Kidney capillary endothelial cell (primary cell): ENCODE data around the gene KIF26B.

Experiments used
- DNase-seq: peaks from one replicate; pipeline ENCODE4 v3.0.0-alpha.2; 2018; ENCODE audit warnings: low spot score

KIF26B gene

DNA sequence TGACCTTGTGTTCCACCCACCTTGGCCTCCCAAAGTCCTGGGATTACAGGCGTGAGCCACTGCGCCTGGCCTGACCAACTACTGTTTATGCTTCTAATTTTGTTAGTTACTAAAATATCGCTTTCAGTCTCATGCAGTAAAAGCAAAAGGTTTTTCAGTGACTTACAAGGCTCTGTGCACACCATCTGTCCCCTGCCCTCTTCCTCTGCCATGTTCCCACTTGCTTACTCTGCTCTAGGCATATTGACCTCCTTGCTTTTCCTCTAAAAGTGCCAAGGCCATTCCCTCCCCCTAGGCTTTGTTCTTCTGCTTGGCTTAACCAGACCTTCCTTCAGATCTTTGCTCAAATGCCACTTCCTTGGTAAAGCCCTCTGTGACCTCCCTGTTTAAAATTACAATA, 276.9 kb downstream of the KIF26B start:
- DNase-seq, result no peak

DNA sequence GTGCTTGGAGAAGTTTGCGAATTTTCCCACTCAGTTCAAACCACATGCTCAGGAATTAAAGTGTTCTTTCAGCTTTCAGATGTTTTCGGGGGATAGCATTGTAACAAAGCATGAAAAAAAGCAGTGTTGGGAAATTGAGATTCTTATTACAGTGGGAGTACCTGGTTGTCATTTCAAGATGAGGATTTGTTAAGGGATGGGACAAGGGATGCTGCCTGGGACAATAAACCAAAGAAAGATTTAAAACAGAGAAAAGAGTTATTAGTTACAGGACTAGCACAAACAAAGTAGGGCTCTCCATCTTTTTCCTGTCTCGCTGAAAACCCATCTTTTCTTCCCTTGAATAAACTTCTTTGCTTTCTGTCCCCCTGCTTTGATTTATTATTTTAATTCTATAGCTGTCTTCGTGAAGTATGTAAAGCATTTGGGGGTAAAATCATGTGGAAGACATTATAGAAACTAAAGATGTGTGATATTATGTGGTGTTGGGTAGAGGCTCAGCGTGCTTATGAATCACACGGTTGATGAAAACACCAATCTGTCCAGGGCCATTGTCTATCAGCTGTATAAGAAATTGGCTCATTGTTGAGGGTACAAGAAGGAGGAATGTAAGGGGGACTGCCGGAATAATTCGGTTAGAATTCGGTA, 277.6 kb downstream of the KIF26B start:
- no peak for DNase-seq

DNA sequence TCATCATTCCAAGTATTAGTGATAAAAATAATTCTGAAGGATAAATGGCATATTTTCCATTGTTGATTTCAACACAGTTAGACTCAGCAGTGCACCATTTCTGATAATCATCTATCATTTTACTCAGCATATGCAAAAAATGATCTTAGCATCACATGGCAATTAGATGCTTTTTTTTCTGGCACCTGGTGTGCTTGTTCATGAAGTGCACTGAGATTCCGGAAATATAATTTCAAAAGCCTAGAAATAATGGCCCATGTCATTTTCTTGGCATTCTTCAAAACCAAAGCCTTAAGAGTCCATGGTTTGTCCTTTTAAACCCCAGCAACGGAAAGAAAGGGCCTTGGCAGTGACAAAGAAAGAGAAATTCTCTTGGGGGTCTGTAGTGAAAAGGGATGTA, 278.8 kb downstream of the KIF26B start:
- no peak for DNase-seq

DNA sequence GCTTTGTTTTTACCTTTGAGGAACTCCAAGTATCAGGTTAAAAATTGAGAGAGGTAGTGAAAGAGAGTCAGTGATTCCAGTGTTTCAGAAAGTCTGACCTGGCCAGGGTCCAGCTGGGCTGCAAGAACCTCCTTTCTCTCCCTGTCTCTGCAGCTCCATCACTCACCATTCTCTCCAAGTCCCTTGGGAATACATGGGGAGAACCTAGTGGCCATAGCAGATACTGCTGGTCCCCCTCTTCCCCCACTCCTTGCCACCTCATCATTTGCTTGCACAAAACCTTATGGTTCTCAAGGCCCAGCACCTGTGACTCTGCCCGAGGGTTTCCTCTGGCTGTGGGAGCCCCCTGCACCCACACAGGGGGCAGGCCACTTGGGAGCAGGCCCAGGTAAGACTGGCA, 279.5 kb downstream of the KIF26B start:
- DNase-seq, result no peak

DNA sequence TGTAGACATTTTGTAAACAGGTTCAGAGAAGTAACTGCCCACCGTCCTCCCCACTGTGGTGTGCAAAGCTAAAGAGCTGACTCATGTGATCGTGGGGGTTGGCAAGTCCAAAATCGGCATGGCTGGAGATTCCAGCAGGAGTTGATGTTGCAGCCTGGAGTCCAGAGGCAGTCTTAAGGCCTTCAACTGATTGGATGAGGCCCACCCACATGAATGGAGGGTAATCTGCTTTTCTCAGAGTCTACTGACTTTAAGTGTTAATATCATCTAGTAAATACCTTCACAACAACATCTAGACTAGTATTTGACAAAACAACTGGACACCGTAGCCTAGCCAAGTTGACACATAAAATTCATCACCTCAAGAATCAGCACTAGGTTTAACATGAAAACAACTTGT, 281.6 kb downstream of the KIF26B start:
- no peak for DNase-seq

DNA sequence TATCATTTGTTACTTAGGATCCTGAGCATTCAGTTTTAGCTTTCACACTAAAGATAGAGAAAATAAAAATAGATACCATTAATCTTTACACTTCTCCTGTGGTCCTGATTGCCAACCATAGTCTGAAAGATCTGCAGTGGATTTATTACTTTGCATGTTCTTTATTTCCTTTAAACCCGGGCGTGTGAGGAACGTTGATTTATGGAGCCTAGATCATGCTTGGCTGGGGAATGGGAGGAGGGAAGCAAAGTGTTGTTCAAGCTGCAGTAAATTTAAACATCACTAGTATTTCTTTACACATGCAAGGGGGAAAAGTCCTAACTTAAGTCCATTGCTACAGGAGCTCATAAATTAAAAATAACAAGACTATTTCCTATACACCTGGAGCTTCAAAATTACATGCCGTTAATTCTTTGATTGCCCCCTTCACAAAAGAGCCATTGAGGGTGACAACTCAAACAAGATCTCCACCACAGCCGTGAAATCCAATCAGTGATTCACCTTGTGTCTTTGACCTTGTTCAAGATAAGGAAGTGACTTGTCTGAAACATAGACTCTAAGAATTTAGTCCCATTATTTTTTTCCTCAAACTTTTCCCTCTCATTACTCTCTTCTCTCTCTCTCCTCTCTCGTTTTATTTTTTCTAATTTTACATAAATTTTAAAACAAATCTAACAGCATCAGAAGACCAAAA, 282.7 kb downstream of the KIF26B start:
- DNase-seq, result no peak

DNA sequence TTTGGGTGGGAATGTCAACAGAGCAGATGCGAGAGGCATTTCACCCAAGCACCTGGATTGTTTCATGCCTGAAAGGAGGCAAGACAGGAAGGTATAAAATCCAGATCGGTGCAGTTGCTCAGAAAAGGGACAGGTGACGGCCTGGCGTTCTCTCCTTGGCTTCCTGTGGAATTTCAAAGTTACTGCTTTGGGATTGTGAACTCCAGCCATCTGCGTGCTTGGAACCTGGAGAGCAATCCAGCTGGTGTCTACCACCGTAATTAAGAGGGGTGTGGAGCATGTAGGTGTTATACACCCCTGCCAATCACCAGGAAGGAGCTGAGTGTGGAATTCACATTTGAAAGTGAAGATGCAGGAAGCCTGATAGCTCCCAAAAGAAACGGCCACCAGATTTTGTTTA, 286.1 kb downstream of the KIF26B start:
- no peak for DNase-seq

DNA sequence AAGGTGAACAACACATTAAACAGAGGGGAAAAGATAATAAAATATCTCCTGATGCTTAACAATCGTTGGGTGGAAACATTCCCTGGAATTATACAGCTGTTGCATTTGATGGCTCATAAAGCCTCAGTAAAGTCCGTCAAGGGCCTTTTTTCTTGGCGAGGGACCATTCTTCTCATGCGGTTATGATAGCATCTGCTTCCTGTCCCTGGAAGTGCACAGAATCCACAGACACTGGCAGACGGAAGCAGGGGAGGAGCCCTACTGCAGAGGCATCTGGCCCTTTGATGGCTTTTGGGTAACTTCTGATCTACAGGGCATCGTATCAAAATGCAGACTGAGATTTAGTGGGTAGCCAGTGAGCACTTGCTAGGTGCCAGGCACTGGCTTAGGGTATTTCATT, 286.9 kb downstream of the KIF26B start:
- DNase-seq, result peak; percentile 54

DNA sequence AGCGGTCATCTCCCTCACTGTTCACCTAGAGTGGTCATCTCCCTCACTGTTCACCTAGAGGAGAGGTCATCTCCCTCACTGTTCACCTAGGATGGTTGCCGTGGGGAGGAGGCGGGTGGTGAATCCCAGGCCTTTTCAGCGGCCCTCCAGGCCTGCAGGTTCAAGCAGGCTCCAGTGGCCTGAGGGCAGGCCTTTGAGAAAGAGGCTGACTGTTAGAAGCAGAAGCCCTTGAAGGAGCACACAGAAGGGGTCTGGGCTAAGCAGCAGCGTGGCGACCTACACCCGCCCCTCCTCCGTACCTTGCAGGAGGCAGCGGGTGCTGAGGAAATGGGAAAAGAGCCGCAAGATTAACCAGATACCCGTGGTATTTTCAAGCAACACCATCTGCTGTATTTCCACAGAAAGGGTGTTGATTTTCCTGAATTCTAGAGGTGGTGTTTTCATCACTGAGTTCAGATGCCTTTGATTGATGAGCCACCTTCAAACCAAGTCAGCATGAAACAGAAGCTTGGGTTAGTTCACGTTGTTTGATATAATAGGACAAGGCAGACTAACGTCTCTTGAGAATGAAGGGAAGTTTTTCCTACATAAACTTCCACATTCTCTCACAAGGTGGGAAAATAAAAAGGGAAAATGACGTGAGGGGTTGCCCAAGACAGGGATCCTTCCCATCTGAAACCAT, 289.5 kb downstream of the KIF26B start:
- no peak for DNase-seq

DNA sequence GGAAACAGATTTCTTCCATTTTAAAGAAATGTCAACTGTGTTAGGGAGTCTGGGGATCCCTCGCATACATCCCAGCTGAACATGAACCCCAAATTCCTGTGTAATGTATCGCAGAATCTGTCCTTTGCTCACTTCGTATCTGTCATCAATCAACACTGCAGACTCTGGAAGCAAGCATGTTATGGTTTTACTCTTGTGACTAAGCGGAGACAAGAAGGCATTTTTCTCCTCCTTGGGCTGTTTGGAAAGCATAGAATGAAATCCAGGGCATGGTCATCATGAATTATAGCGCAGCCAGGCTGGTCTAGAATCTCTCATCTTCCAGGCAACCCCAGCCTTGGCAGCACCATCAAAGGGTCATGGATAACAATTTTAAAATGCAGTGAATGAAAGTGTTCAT, 290.2 kb downstream of the KIF26B start:
- DNase-seq, result no peak

DNA sequence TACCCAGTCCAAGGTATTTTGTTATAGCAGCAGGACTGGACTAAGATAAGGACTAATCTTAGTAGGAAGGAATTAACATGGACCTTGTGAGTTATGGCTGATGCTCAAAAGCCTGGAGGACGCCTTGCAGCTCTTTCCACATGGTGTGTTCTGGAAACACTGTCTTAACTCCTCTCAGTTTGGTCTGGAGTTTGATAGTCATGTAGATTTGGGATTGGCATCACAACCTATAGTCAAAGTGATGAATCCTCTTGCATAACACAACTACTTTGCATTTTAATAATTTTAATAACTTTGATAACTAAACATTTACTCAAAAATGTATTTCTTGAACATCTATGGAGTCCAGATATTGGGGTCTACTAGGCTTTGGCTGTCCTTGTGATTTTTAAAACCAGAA, 293.7 kb downstream of the KIF26B start:
- DNase-seq, result no peak

DNA sequence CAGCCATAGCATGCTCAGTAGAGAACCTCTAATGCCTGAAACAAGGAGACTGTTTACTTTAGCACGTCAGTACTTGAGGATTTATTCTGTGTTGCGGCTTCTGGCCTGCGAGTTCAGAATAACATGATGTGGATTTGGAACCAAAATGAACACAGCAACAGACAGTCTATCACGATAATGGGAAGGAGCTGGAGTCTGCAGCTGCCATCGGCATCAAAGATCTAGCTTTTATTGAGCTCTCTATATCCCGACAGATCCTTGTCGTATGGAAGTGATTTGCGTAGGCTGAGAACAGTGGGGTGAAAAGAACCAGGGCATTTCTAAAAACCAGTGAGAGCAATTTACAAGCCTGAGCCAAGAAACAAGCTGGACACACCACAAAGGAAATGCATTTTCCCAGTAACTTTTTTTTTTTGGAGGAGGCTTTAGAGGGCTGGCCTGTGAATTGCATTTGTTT, 294.2 kb downstream of the KIF26B start:
- no peak for DNase-seq

DNA sequence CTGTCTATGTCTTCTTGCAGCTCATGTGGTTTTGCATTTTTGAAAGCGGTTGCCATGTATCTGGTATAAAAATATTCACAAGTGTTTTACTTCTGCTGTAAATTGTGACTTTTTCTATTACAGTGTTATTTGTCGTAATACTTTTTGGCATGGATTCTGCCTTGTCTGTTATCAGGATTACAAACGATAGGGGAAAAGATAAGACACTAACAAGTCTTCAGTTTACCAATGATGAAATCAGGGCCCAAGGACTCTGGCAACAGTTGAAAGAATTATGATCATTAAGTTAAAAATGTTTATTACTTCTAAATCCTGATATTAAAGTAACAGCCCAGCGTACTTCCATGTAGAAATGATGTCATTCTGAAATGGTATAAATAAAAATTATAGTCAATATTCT, 298.8 kb downstream of the KIF26B start:
- DNase-seq, result no peak

DNA sequence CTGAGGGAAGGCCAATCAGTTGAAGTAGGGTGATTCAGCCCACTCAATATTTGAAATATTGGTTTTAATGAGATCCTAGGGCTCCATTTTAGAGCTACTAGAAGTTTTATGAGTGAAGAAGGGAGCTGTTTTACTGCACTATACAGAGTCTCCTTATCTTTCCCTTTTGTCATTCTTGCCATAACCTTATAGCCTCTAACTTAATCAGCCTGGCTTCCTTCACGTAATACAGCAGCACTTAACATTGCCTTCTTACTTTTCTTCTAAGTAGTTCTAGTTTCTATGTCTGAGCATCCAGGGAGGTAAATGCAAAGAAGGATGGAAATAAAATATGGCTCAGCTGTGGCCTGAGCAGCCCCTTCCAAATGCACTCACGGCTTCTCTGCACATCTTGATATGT, 299.3 kb downstream of the KIF26B start:
- no peak for DNase-seq

DNA sequence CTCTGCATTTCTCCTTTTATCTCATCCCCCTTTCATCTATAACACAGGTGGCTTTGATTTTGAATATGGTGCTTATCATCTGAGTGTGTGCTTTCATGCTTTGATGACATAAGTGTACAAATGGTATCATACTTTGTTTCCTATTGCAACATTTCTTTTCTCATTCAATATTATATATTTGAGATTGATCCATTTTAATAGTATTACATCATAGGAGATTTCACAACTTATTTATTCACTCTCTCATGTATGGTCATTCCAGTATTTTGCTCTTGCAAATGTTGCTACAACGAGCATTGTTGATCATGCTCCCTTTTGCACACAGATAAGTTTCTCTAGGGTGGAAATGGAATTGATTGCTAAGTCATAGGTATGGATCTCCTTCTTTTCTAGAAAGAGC, 302.8 kb downstream of the KIF26B start:
- no peak for DNase-seq

DNA sequence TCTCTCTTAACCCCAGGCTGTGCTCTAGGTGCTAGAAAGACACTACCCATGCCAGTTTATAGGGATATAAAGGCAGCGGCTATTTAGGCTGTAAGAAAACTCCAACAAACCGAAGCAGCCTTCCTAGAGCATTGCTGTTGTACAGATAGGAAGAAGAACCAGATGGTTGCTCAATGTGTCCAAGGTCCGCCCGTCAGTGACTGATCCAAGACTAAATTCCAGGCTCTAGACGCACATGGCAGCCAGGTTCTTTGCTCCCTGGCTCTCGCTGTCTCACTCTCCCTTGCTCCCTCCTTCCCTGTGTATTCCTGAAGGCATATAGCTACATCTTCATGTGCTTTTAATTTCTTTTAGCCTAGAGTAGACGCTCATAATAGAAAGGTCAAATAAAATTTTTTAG, 303.4 kb downstream of the KIF26B start:
- no peak for DNase-seq

DNA sequence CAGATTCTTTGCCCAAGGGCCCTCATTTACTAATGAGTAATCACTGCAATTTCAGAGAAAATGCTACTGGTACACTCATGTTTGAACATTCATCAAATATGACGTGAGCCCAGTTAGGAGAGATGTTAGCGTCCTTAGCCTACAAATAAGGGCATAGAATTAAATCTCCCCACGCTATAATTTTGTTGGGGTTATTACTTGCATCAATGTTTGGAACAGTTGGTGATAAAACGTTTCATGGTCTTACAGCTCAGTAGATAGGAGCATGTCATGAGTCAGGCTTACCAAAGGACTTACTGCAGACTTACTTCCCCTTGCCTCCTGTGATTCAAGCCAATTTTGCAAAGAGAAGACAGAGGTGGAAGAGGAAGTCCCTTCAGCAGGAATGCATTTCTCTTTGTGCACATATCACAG, 304.0 kb downstream of the KIF26B start:
- DNase-seq, result peak; percentile 14

DNA sequence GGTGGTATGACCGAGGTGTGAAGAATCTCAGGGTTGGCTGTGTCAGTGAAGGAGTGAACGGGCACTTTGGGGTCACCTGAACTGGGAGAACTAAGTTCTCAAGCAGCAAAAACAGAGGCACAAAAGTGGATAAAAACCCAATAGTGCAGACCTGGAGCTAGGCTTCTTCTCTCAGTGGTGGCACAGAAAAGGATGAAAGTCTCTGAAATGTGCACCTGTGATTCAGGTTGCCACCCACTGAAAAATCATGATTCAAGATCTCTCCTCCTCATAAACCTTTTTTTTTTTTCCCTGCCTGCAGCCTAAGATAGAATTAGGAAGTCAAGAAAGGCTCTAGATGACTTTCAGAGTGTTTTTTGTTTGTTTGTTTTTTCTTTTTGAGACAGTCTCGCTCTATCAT, 304.8 kb downstream of the KIF26B start:
- DNase-seq, result no peak

DNA sequence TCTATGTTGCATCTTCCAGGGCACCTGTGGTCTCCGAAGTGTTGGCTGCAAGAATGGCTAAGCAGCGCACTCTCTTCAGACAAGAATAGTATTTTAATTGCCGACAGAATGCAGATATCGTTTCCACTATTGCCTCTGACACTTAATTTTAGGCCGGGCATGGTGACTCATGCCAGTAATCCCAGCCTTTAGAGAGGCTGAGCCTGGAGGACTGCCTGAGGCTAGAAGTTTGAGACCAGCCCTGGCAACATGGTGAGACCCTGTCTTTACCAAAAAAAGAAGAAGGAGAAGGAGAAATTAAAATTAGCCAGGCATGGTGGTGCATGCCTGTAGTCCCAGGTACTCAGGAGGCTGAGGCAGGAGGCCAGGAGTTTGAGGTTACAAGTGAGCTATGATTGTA, 306.9 kb downstream of the KIF26B start:
- no peak for DNase-seq

DNA sequence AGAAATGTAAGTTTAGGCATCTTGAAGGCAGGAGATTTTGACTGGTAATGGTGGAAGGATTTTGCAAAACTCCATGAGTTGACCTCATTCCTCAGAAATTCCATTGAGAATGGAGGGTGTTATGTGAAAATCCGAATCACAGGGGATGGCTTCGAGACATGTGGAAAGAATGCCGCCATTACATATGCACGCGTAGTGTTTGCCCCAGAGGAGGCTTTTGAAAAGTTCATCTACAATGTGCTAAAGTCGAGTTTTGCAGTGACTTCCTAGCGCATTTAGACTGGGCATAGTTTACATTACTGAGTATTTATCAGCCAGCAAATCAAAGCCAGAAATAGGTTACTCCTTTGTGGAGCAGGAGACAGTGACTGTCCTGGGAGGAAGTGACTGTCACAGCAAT, 307.4 kb downstream of the KIF26B start:
- no peak for DNase-seq

DNA sequence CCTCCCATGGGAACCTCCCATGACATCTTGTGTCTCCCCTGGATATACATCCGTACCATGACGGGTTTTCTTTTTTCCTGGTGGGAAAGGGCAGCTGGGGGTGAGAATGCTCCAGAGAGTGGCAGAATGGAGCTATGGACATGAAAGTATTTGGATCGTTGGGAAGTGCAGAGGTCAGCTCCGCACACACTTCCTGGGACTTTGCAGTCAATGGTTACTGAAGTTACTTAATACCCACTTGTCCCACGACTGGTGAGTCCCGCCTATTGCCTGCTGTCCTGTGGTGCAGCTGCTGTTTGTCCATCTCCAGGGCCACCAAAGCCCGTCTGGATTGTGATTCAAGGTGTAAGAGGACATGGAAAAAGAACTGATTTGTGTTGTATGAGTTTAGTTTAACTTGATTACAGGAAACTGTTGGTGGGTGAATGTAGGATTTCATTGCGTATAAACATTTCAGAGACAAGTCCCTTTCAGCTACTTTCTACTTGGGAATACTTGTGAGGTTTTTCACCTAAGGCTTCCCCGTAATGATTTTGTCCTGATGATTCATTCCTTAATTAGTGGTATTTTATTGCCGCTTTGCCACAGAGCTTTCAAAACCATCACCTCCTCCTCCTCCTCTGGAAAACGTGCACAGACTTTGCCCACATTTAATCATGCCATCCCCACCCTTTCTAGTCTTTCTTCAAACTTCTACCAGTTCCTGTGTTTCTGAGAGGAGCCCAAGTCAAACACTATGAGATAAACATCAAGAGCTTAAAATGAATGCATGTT, 308.8 kb downstream of the KIF26B start:
- no peak for DNase-seq

DNA sequence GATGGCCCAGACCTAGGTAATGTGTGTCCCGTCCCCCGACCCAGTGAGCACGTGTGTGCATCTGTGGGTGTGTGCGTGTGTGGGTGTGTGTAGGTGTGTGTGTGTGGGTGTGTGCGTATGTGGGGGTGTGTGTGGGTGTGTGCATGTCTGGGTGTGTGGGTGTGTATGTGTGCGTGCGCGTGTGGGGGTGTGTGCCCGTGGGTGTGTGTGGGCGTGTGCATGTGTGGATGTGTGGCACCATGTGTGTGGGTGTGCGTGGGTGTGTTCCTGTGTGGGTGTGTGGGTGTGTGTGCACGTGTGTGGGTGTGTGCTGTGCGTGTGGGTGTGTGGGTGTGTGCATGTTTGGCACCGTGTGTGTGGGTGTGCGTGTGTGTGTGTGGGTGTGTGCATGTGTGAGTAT, 309.5 kb downstream of the KIF26B start:
- DNase-seq, result no peak

DNA sequence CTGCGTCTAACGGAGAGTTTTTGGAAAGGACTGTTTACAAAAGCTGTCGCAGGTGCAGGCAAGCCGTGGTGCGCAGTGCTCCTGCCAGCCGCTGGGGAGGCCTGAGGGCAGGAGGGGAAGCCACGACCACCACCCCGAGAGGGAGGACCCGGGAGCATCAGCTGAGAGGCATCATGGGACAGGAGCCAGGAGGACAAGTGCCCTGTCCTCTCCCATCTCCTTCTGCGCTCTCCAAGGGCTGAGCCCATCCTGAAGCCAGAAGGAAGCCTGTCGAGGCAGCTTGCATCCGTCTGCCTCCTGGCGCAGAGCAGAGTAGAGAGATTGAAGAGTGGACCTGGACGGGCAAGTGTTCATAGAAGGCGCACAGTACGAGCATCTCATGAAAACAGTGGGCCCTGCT, 310.9 kb downstream of the KIF26B start:
- DNase-seq, result no peak
